Measurements from ENCODE around the gene CSTA. TPM values are rescaled to one million over a fixed set of nuclear protein-coding genes. Genes with fewer than 3 reads are reported as not detected.

Gene CSTA
- total and polyA plus RNA-seq, 2 of the 8 experiments (the other 6 are each of a cell fraction or from before 2014, with no cell fraction given), result not detected

DNA sequence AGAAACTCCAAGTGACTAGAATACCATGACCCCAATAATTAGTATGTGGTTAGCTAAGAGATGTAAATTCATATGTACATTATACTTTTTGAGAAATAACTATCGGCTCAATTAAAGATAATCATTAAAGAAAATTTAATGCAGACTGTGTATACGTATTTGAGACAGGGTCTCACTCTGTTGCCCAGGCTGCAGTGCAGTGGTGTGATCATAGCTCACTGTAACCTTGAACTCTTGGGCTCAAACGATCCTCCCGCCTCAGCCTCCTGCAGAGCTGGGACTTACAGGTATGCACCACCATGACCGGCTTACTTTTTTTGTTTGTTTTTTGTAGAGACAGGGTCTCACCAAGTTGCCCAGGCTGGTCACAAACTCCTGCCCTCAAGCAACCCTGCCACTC is 8.7 kb upstream of the CSTA start:
- Histone ChIP-seq H2AFZ (ENCODE audit: low read length) (no peak overlapping the region), H3K9me3 (ENCODE audit: insufficient read depth in 2 of 2, low read depth in 1 of 2, low read length in 1 of 2) (peaks cover 0 to 5% of the 10 kb centered on the region in 2 experiments; a peak in 1 of 4 replicates), H3K4ac (replicated peaks; ENCODE audit: insufficient read length, low read depth, low read length) (no peak overlapping the region), H3K4me1 (replicated peaks in 1 of 4; ENCODE audit: control insufficient read depth in 3 of 4, insufficient read depth in 4 of 4, low read length in 3 of 4) (peaks cover 0 to 3% (median 1%) of the 10 kb centered on the region in 4 experiments; a peak in 3 of 7 replicates), H4K5ac (ENCODE audit: insufficient read length, low read depth, low read length) (no peak overlapping the region), H3K79me1 (ENCODE audit: low read depth, low read length) (no peaks in the 10 kb centered on the region), H3K27ac (ENCODE audit: low read depth, low read length) (no peak overlapping the region), H2BK20ac (ENCODE audit: low read length) (no peak overlapping the region), H3K27me3 (replicated peaks in 1 of 4; ENCODE audit: control insufficient read depth in 3 of 4, extremely low read depth in 1 of 4, insufficient read depth in 3 of 4, low read length in 3 of 4) (no peaks in the 10 kb centered on the region; a peak in 1 of 7 replicates), H3K56ac (replicated peaks; ENCODE audit: insufficient read length, low read depth, low read length) (no peak overlapping the region), H2BK5ac (ENCODE audit: low read depth, low read length) (no peak overlapping the region), H2BK120ac (replicated peaks; ENCODE audit: low read depth, low read length) (no peak overlapping the region), H3K18ac (ENCODE audit: extremely low read depth, low read length) (no peak overlapping the region), H3K23ac (ENCODE audit: insufficient read length) (no peak overlapping the region), H4K20me1 (replicated peaks in 1 of 2; ENCODE audit: control insufficient read depth in 1 of 2, insufficient read depth in 2 of 2, low read length in 2 of 2) (no peaks in the 10 kb centered on the region), H3K23me2 (ENCODE audit: low read depth, low read length) (0 out of 2 replicates have a peak, but pooled peaks cover 2% of the 10 kb centered on the region), H3K4me2 (ENCODE audit: insufficient read depth in 1 of 2, low read depth in 2 of 2, low read length in 2 of 2) (no peak overlapping the region), H3K9ac (replicated peaks in 1 of 4; ENCODE audit: extremely low read depth in 1 of 4, low read depth in 3 of 4, low read length in 3 of 4) (no peak overlapping the region), H3K79me2 (ENCODE audit: control insufficient read depth in 1 of 2, insufficient read depth in 2 of 2, low read length in 2 of 2) (no peaks in the 10 kb centered on the region), H4K8ac (ENCODE audit: extremely low read depth, insufficient read depth, low read length) (no peak overlapping the region), H2BK15ac (ENCODE audit: low read length) (no peak overlapping the region), H3K4me3 (ENCODE audit: extremely low read depth in 1 of 4, insufficient read depth in 2 of 4, low read depth in 3 of 4, low read length in 4 of 4) (no peak overlapping the region), H2AK5ac (ENCODE audit: low read depth, low read length) (no peak overlapping the region), H2BK12ac (ENCODE audit: low read depth, low read length) (no peak overlapping the region), H3K36me3 (ENCODE audit: control insufficient read depth in 2 of 4, insufficient read depth in 4 of 4, low read length in 3 of 4) (no peaks in the 10 kb centered on the region), H3K14ac (ENCODE audit: insufficient read length) (no peak overlapping the region), H4K91ac (replicated peaks; ENCODE audit: insufficient read length, low read length) (no peak overlapping the region)
- WGBS, 2 experiments (ENCODE audit: extremely low coverage in 1 of 2, insufficient coverage in 1 of 2, insufficient read length in 1 of 2, insufficient replicate concordance in 2 of 2, low coverage in 1 of 2, low lambda C conversion rate in 2 of 2, missing lambda C conversion rate in 1 of 2), result 80% methylated on average over 5 of the region's 5 CpGs; no CpG with 5 or more reads in 1 of the 2 experiments
- DNase-seq (ENCODE audit: low read depth in 1 of 2, low spot score in 2 of 2), result no peak
- CTCF ChIA-PET (ENCODE audit: partially characterized antibody), result interaction anchor here (0.6 kb wide), 1 partner anchor 16 kb away, joined by 3 read pairs; no protein-coding TSS in a partner anchor
- TF ChIP-seq BCL11A (IDR thresholded peaks at IDR 0.05; ENCODE audit: low read depth in 2 of 2, low read length in 2 of 2), result no peak
- TF ChIP-seq KDM5A (IDR thresholded peaks at IDR 0.05; ENCODE audit: low read length), result no peak
- TF ChIP-seq CEBPB (IDR thresholded peaks at IDR 0.05; ENCODE audit: low read depth, low read length), result no peak
- no peak for TF ChIP-seq BACH1 (IDR thresholded peaks at IDR 0.05; ENCODE audit: low read length)
- no peak for TF ChIP-seq JUND (IDR thresholded peaks at IDR 0.05; ENCODE audit: low read length)
- FAIRE-seq, result no peak
- POLR2A ChIA-PET (ENCODE audit: partially characterized antibody), result interaction anchor here (1.2 kb wide), 1 partner anchor 12 kb away, joined by 4 read pairs; no protein-coding TSS in a partner anchor

All from H1 (cell line).